PC-9 (cell line): Measurements from ENCODE around the gene CLPTM1L. TPM values are rescaled to one million over a fixed set of nuclear protein-coding genes. Genes with fewer than 3 reads are reported as not detected.
"Not testable (repeated sequence)": the region's sequence is repeated elsewhere in the genome, so short reads cannot be mapped to it uniquely, and the experiment has no call there.

Experiments used
- BruUV-seq: library from RNA; stranded (reverse); fragments of 400-500 nt; replicated peaks from 2 replicates; lab custom pipeline; 2021; lab: Mats Ljungman, UMichigan
- CTCF ChIA-PET: fragments of 300-600 bp; sonication (Branson Sonifier 250); formaldehyde crosslinking; loops from one replicate; lab custom pipeline; 2022; ENCODE audit warnings: antibody characterized with exemption; lab: Charles Lee
- POLR2A ChIA-PET: fragments of 300-600 bp; sonication (Branson Sonifier 250); formaldehyde crosslinking; loops from one replicate; lab custom pipeline; 2022; ENCODE audit warnings: antibody characterized with exemption; ENCODE audit not compliant: unreplicated experiment; lab: Charles Lee
- DNase-seq, 2 experiments: peaks; one replicate each; pipeline versions ENCODE4 v3.0.0 to v3.0.0-alpha.2; 2015 to 2022; ENCODE audit warnings: mixed read lengths in 1 of 2
- H2AFZ ChIP-seq: fragments of 200-600 bp; sonication (generic); 2 replicates; pipeline ENCODE4 v1.8.1; 2017; ENCODE audit warnings: antibody characterized with exemption
- H3F3A ChIP-seq: fragments of 200-600 bp; sonication (generic); 2 replicates; pipeline ENCODE4 v1.8.1; 2017; ENCODE audit warnings: antibody characterized with exemption, mild to moderate bottlenecking, low read depth; ENCODE audit not compliant: insufficient read depth
- H3K27ac ChIP-seq: fragments of 200-600 bp; sonication (generic); 2 replicates; pipeline ENCODE4 v1.6.1; 2016; ENCODE audit warnings: mixed run types
- H3K27me3 ChIP-seq: fragments of 200-600 bp; sonication (generic); 2 replicates; pipeline ENCODE4 v1.6.1; 2016; ENCODE audit warnings: low read depth, mixed run types; ENCODE audit not compliant: insufficient read depth
- H3K36me3 ChIP-seq: fragments of 200-600 bp; sonication (generic); 2 replicates; pipeline ENCODE4 v1.6.1; 2016; ENCODE audit warnings: low read depth, mixed run types
- H3K4me1 ChIP-seq: fragments of 200-600 bp; sonication (generic); replicated peaks from 2 replicates; pipeline ENCODE4 v1.6.1; 2016; ENCODE audit warnings: mixed run types; ENCODE audit not compliant: insufficient read depth
- H3K4me2 ChIP-seq: fragments of 200-600 bp; sonication (generic); 2 replicates; pipeline ENCODE4 v1.6.1; 2017; ENCODE audit warnings: mixed run types
- H3K4me3 ChIP-seq: fragments of 200-600 bp; sonication (generic); 2 replicates; pipeline ENCODE4 v1.6.1; 2016; ENCODE audit warnings: mixed run types
- H3K79me2 ChIP-seq: fragments of 200-600 bp; sonication (generic); 2 replicates; pipeline ENCODE4 v1.6.1; 2017; ENCODE audit warnings: low read depth, mixed run types
- H3K9me2 ChIP-seq: fragments of 200-600 bp; sonication (generic); 2 replicates; pipeline ENCODE4 v1.8.1; 2017; ENCODE audit warnings: mild to moderate bottlenecking; ENCODE audit not compliant: insufficient read depth
- H3K9me3 ChIP-seq: fragments of 200-600 bp; sonication (generic); 2 replicates; pipeline ENCODE4 v1.8.1; 2016; ENCODE audit warnings: low read depth; ENCODE audit not compliant: insufficient read depth
- H4K20me1 ChIP-seq: fragments of 200-600 bp; sonication (generic); 2 replicates; pipeline ENCODE4 v1.8.1; 2017; ENCODE audit not compliant: insufficient read depth
- EZH2 ChIP-seq: fragments of 200-600 bp; sonication (generic); IDR thresholded peaks from 2 replicates; pipeline ENCODE4 v1.8.0; 2017; ENCODE audit warnings: antibody characterized with exemption, low read depth
- intact Hi-C: fragments of 100-400 bp; cut with micrococcal nuclease; formaldehyde crosslinking; loops from one replicate; pipeline ENCODE4 v1.10.0; 2022; ENCODE audit not compliant: unreplicated experiment
- total RNA-seq: library from RNA; stranded (reverse); gene quantifications from 2 replicates; pipeline ENCODE4 v1.2.3, GENCODE V29; 2021
- TF ChIP-seq, protein P1 (sequence below): fragments of 200-600 bp; sonication (generic); conservative IDR thresholded peaks from 2 replicates; pipeline ENCODE4 v1.6.1; 2017; ENCODE audit warnings: mixed run types, antibody characterized with exemption, mild to moderate bottlenecking, moderate library complexity

CLPTM1L gene
- total RNA-seq, 1 experiment from 2014 or later = 260 TPM

DNA sequence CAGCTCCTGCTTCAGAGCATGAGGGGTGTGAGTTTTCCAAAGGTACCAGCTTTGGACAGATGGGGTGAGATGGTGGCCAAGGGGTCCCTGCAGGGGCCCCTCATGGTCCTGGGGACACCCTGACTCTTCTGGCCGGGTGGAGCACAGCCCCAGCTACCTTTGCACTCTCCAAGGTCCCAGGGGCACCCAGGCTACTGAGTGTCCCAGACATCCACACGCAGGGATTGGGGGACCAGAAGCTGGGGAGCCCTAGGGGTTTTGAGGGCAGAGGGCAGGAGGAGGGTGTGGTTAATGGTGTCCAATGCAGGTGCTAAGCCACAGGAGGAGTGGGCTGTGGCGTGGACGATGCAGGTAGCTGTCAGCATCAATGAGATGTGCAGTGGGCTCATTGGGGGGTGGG is 16.0 kb upstream of the CLPTM1L start:
- no peaks in the 10 kb centered on the region for H3K9me2 ChIP-seq
- H3K4me3 ChIP-seq = no peak overlapping the region
- H4K20me1 ChIP-seq = peaks cover 5% of the 10 kb centered on the region; the same call in 1 of the 2 replicates
- DNase-seq = no peak
- no peaks in the 10 kb centered on the region for H3K4me1 ChIP-seq
- H3K27me3 ChIP-seq = peaks cover 98% of the 10 kb centered on the region
- no peaks in the 10 kb centered on the region for H3F3A ChIP-seq
- no TSS peak for BruUV-seq
- ChIA-PET POLR2A (interaction anchor here (0.5 to 0.6 kb wide), 2 partner anchors 17 to 95 kb away, joined by 3 to 5 read pairs; no protein-coding TSS in a partner anchor), CTCF (interaction anchor here (0.5 kb wide), 1 partner anchor 9 kb away, joined by 20 read pairs; no protein-coding TSS in a partner anchor)
- H3K9me3 ChIP-seq = no peaks in the 10 kb centered on the region
- no peak overlapping the region for H2AFZ ChIP-seq
- H3K36me3 ChIP-seq = no peaks in the 10 kb centered on the region
- intact Hi-C loops = no loop called here
- no peak overlapping the region for H3K27ac ChIP-seq
- no peaks in the 10 kb centered on the region for H3K79me2 ChIP-seq
- H3K4me2 ChIP-seq = no peak overlapping the region
- TF ChIP-seq, protein P1, sequence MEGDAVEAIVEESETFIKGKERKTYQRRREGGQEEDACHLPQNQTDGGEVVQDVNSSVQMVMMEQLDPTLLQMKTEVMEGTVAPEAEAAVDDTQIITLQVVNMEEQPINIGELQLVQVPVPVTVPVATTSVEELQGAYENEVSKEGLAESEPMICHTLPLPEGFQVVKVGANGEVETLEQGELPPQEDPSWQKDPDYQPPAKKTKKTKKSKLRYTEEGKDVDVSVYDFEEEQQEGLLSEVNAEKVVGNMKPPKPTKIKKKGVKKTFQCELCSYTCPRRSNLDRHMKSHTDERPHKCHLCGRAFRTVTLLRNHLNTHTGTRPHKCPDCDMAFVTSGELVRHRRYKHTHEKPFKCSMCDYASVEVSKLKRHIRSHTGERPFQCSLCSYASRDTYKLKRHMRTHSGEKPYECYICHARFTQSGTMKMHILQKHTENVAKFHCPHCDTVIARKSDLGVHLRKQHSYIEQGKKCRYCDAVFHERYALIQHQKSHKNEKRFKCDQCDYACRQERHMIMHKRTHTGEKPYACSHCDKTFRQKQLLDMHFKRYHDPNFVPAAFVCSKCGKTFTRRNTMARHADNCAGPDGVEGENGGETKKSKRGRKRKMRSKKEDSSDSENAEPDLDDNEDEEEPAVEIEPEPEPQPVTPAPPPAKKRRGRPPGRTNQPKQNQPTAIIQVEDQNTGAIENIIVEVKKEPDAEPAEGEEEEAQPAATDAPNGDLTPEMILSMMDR = no peak
- no peak for TF ChIP-seq EZH2

DNA sequence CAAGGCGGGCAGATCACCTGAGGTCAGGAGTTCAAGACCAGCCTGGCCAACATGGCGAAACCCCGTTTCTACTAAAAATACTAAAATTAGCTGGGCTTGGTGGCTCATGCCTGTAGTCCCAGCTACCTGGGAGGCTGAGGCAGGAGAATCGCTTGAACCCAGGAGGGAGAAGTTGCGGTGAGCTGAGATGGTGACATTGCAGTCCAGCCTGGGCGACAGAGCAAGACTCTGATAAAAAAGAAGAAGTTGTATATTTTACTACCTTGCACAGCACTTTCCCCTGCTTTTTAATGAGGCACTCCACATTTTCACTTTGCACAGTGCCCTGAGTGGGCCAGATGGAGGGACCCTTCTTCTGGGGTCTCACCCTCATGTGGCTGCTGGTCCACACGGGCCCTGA is 15.5 kb upstream of the CLPTM1L start:
- H3K27me3 ChIP-seq = peaks cover 100% of the 10 kb centered on the region

DNA sequence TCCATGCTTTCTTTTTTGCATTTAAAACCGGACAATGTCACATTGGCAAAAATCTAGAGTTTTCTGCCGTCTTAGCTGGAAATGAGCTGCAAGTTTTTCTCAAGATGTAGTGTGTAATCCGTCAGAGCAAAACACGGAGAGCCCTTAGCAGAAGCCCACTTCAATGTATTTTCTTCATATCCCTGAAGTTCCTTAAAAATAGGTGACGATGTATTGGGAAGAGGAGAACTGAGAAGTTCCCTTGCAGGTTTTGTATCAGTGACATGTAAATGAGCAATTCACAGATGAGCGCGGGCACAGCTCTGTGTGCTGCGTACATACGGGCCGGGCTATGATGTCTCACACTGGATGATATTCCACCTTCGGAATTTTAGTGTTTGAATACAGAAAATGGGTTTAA is 14.8 kb upstream of the CLPTM1L start:
- CTCF ChIA-PET = no interaction called here
- Histone ChIP-seq H3K27ac (no peak overlapping the region), H2AFZ (no peak overlapping the region), H3K79me2 (no peaks in the 10 kb centered on the region), H4K20me1 (peaks cover 5% of the 10 kb centered on the region; the same call in 1 of the 2 replicates), H3K27me3 (peaks cover 100% of the 10 kb centered on the region), H3K4me3 (no peak overlapping the region), H3K4me1 (no peaks in the 10 kb centered on the region), H3F3A (no peaks in the 10 kb centered on the region; the same call in 1 of the 2 replicates), H3K9me3 (no peaks in the 10 kb centered on the region), H3K9me2 (no peaks in the 10 kb centered on the region), H3K36me3 (no peaks in the 10 kb centered on the region), H3K4me2 (peak overlapping the region; percentile 34)
- BruUV-seq = no TSS peak
- intact Hi-C loops = no loop called here
- TF ChIP-seq EZH2 = no peak
- TF ChIP-seq, protein P1 = no peak
- POLR2A ChIA-PET = interaction anchor here (0.7 kb wide), 1 partner anchor 266 kb away, joined by 13 read pairs; no protein-coding TSS in a partner anchor
- no peak for DNase-seq

More for the DNA sequence above, 15.5 kb upstream of the CLPTM1L start:
- H3K4me2 ChIP-seq, H3K9me2 ChIP-seq, H4K20me1 ChIP-seq, H3K9me3 ChIP-seq, H3F3A ChIP-seq, DNase-seq, BruUV-seq, H3K4me1 ChIP-seq, H3K4me3 ChIP-seq, H3K36me3 ChIP-seq, H3K27ac ChIP-seq, POLR2A ChIA-PET, intact Hi-C loops, H2AFZ ChIP-seq, H3K79me2 ChIP-seq: not testable (repeated sequence)
- CTCF ChIA-PET = interaction anchor here (0.5 kb wide), 1 partner anchor 8 kb away, joined by 20 read pairs; no protein-coding TSS in a partner anchor
